Liver (tissue), 9 donors: ENCODE results near the gene RGS3. TPM values are rescaled to one million over a fixed set of nuclear protein-coding genes. Genes with fewer than 3 reads are reported as not detected.

Experiments used
- DNase-seq: peaks from one replicate; pipeline ENCODE4 v3.0.0-alpha.2; 2017; ENCODE audit warnings: low spot score
- H3K27ac ChIP-seq, 2 donors: one replicate each; pipeline ENCODE4 v1.7.0; 2013; ENCODE audit warnings: inconsistent platforms in 2 of 2, low read length in 2 of 2, control low read depth in 1 of 2, low read depth in 1 of 2, mild to moderate bottlenecking in 1 of 2
- H3K27me3 ChIP-seq, 4 donors: one replicate each; pipeline versions ENCODE4 v1.6.1 to v1.7.0; 2013; ENCODE audit warnings: low read length in 3 of 4, inconsistent platforms in 1 of 4, mild to moderate bottlenecking in 1 of 4, moderate library complexity in 1 of 4; ENCODE audit not compliant: control insufficient read depth in 4 of 4, insufficient read depth in 4 of 4
- H3K36me3 ChIP-seq, 4 donors: one replicate each; pipeline versions ENCODE4 v1.6.1 to v1.7.0; 2013; ENCODE audit warnings: low read length in 3 of 4, mild to moderate bottlenecking in 3 of 4, low read depth in 1 of 4, moderate library complexity in 1 of 4; ENCODE audit not compliant: control insufficient read depth in 4 of 4, insufficient read depth in 3 of 4
- H3K4me1 ChIP-seq, 4 donors: one replicate each; pipeline versions ENCODE4 v1.6.1 to v1.7.0; 2013; ENCODE audit warnings: low read length in 3 of 4, mild to moderate bottlenecking in 3 of 4, moderate library complexity in 1 of 4; ENCODE audit not compliant: control insufficient read depth in 4 of 4, insufficient read depth in 4 of 4
- H3K4me3 ChIP-seq, 3 donors: one replicate each; pipeline versions ENCODE4 v1.6.1 to v1.7.0; 2013; ENCODE audit warnings: low read length in 3 of 3, control low read depth in 1 of 3, low read depth in 1 of 3, mild to moderate bottlenecking in 1 of 3
- H3K9ac ChIP-seq, 2 donors: one replicate each; pipeline ENCODE4 v1.7.0; 2013; ENCODE audit warnings: low read length in 2 of 2, mild to moderate bottlenecking in 2 of 2, moderate library complexity in 2 of 2, control low read depth in 1 of 2, low read depth in 1 of 2
- H3K9me3 ChIP-seq, 4 donors: one replicate each; pipeline versions ENCODE4 v1.6.1 to v1.7.0; 2013; ENCODE audit warnings: low read length in 3 of 4; ENCODE audit not compliant: control insufficient read depth in 4 of 4
- ATF3 ChIP-seq: IDR thresholded peaks from 2 replicates; pipeline ENCODE4 v1.6.1; 2016; ENCODE audit warnings: antibody characterized with exemption
- CTCF ChIP-seq: fragments of 150-350 bp; IDR thresholded peaks from 2 replicates; pipeline ENCODE4 v1.5.1; 2017; ENCODE audit warnings: improper control_type of control experiment, low read depth, low read length; ENCODE audit not compliant: missing input control
- EGR1 ChIP-seq, 2 donors: IDR thresholded peaks; 2 replicates each; pipeline ENCODE4 v1.6.1; 2016 to 2018; ENCODE audit warnings: antibody characterized with exemption in 2 of 2, low read depth in 2 of 2
- FOXA1 ChIP-seq: IDR thresholded peaks from 2 replicates; pipeline ENCODE4 v1.6.1; 2016; ENCODE audit warnings: antibody characterized with exemption
- FOXA2 ChIP-seq: IDR thresholded peaks from 2 replicates; pipeline ENCODE4 v1.6.1; 2016; ENCODE audit warnings: antibody characterized with exemption
- GABPA ChIP-seq, 2 donors: IDR thresholded peaks in 1 of 2; conservative IDR thresholded peaks in 1 of 2; 2 replicates each; pipeline ENCODE4 v1.6.1; 2016; ENCODE audit warnings: antibody characterized with exemption in 2 of 2, mild to moderate bottlenecking in 1 of 2, moderate library complexity in 1 of 2
- HNF4A ChIP-seq, 2 donors: conservative IDR thresholded peaks; 2 replicates each; pipeline ENCODE4 v1.6.1; 2016; ENCODE audit warnings: antibody characterized with exemption in 2 of 2, mild to moderate bottlenecking in 2 of 2
- HNF4G ChIP-seq: IDR thresholded peaks from 2 replicates; pipeline ENCODE4 v1.6.1; 2016; ENCODE audit warnings: antibody characterized with exemption
- JUND ChIP-seq, 2 donors: IDR thresholded peaks; 2 replicates each; pipeline ENCODE4 v1.6.1; 2016; ENCODE audit warnings: antibody characterized with exemption in 2 of 2
- NR2F2 ChIP-seq: IDR thresholded peaks from 2 replicates; pipeline ENCODE4 v1.6.1; 2016; ENCODE audit warnings: antibody characterized with exemption
- RAD21 ChIP-seq, 2 donors: IDR thresholded peaks; 2 replicates each; pipeline ENCODE4 v1.6.1; 2016; ENCODE audit warnings: antibody characterized with exemption in 2 of 2, mild to moderate bottlenecking in 2 of 2
- REST ChIP-seq: IDR thresholded peaks from 2 replicates; pipeline ENCODE4 v1.6.1; 2016; ENCODE audit warnings: antibody characterized with exemption, mild to moderate bottlenecking
- RXRA ChIP-seq, 2 donors: IDR thresholded peaks; 2 replicates each; pipeline ENCODE4 v1.6.1; 2017 to 2018; ENCODE audit warnings: antibody characterized with exemption in 2 of 2, mild to moderate bottlenecking in 1 of 2
- SP1 ChIP-seq: IDR thresholded peaks from 2 replicates; pipeline ENCODE4 v1.6.1; 2018; ENCODE audit warnings: antibody characterized with exemption, mild to moderate bottlenecking
- TAF1 ChIP-seq: conservative IDR thresholded peaks from 2 replicates; pipeline ENCODE4 v1.6.1; 2016; ENCODE audit warnings: antibody characterized with exemption, mild to moderate bottlenecking
- YY1 ChIP-seq: IDR thresholded peaks from 2 replicates; pipeline ENCODE4 v1.6.1; 2016; ENCODE audit warnings: antibody characterized with exemption, mild to moderate bottlenecking
- ZBTB33 ChIP-seq: IDR thresholded peaks from 2 replicates; pipeline ENCODE4 v1.6.1; 2016; ENCODE audit warnings: antibody characterized with exemption
- WGBS: extraction: QIAGEN DNeasy Blood & Tissue Kit; methylation state at CpG from one replicate; pipeline ENCODE4 v1.1.7; 2013; 5-methylcytosine and 5-hydroxymethylcytosine counted together
- polyA plus RNA-seq, 2 donors: library from polyadenylated mRNA; stranded (reverse) in 1 of 2; unstranded in 1 of 2; fragments of 200-250 nt in 1 of 2; fragments of >200 nt in 1 of 2; fragmentation: Nextera tagmentation in 1 of 2; extraction: Ambion mirVana in 1 of 2; gene quantifications; one replicate each; pipeline versions ENCODE4 v1.2.1 to v1.2.3, GENCODE V29; 2013 to 2015
- total RNA-seq, 2 donors: library from RNA; depleted of rRNA; stranded (reverse); fragments of >200 nt; gene quantifications; one replicate each; pipeline ENCODE4 v1.2.3, GENCODE V29; 2014
- donor health status: healthy.
- donor health status: healthy.
- donor health status: healthy.
- donor health status: healthy.
- donor health status: healthy.

The RGS3 gene
- total and polyA plus RNA-seq, 4 donors, result 13.0 to 65.0 (median 28.3) TPM

GRCh38 chr9:113519426-113520108 is 56.0 kb downstream of the RGS3 start (continued):
- no peak for TF ChIP-seq REST
- no peak for TF ChIP-seq ZBTB33
- no peak for TF ChIP-seq JUND (IDR thresholded peaks at IDR 0.05)

GRCh38 chr9:113520109-113520642 is 56.6 kb downstream of the RGS3 start:
- TF ChIP-seq EGR1 (IDR thresholded peaks at IDR 0.05; ENCODE audit: low read depth in 2 of 2) (no peak), RXRA (IDR thresholded peaks at IDR 0.05) (no peak), ATF3 (no peak), TAF1 (no peak), NR2F2 (no peak), GABPA (IDR thresholded peaks at IDR 0.05 in 1 of 2, conservative IDR thresholded peaks at IDR 0.05 in 1 of 2) (no peak), YY1 (no peak), FOXA2 (no peak), SP1 (no peak), HNF4G (no peak), REST (no peak), ZBTB33 (no peak), CTCF (no peak), FOXA1 (no peak), RAD21 (IDR thresholded peaks at IDR 0.05) (no peak), HNF4A (conservative IDR thresholded peaks at IDR 0.05) (no peak), JUND (IDR thresholded peaks at IDR 0.05) (no peak)
- H3K4me3 ChIP-seq, result no peak overlapping the region
- no peak overlapping the region for H3K9ac ChIP-seq
- 84% methylated on average over 6 of the region's 6 CpGs for WGBS
- DNase-seq, result no peak
- no peaks in the 10 kb centered on the region for H3K27me3 ChIP-seq
- H3K27ac ChIP-seq, result peak overlapping the region in 1 of 2 donors; percentile 4
- peaks cover 0 to 5% (median 3%) of the 10 kb centered on the region in 4 donors for H3K36me3 ChIP-seq
- no peaks in the 10 kb centered on the region for H3K9me3 ChIP-seq
- peaks cover 0 to 21% (median 4%) of the 10 kb centered on the region in 4 donors for H3K4me1 ChIP-seq
